AG10803 (cell line): ENCODE measurements around the gene MAP3K20.

Experiments
- DNase-seq: peaks from one replicate; pipeline ENCODE4 v3.0.0; 2010; ENCODE audit warnings: low read depth
- H3K4me3 ChIP-seq: 2 replicates; pipeline ENCODE4 v1.5.1; 2011; ENCODE audit warnings: mild to moderate bottlenecking, low read length, control low read depth
- CTCF ChIP-seq: conservative IDR thresholded peaks from 2 replicates; pipeline ENCODE4 v1.5.1; 2011; ENCODE audit warnings: mild to moderate bottlenecking, low read length, control low read depth, inconsistent platforms

MAP3K20 gene

GRCh38 chr2:173149491-173149890 is 73.8 kb downstream of the MAP3K20 start:
- no peak for TF ChIP-seq CTCF

GRCh38 chr2:173150087-173150486 is 74.4 kb downstream of the MAP3K20 start:
- TF ChIP-seq CTCF, result no peak
- H3K4me3 ChIP-seq, result no peak overlapping the region
- peak; percentile 79 for DNase-seq

More at GRCh38 chr2:173149491-173149890, 73.8 kb downstream of the MAP3K20 start:
- DNase-seq, result no peak
- H3K4me3 ChIP-seq, result no peak overlapping the region

- H3K4me3 ChIP-seq, result no peak overlapping the region
- no peak for TF ChIP-seq CTCF
- no peak for DNase-seq
Observed at GRCh38 chr2:173150963-173151362, 75.3 kb downstream of the MAP3K20 start.

- DNase-seq, result peak; percentile 54
- H3K4me3 ChIP-seq, result no peak overlapping the region
- TF ChIP-seq CTCF, result no peak
Observed at GRCh38 chr2:173151671-173152401, 76.2 kb downstream of the MAP3K20 start.

GRCh38 chr2:173153301-173153885 is 77.7 kb downstream of the MAP3K20 start:
- no peak for TF ChIP-seq CTCF
- H3K4me3 ChIP-seq, result no peak overlapping the region
- DNase-seq, result no peak

GRCh38 chr2:173157676-173158293 is 82.1 kb downstream of the MAP3K20 start:
- H3K4me3 ChIP-seq, result no peak overlapping the region
- DNase-seq, result no peak
- no peak for TF ChIP-seq CTCF
